ENCODE measurements around the gene SLC41A3.
A peak's percentile ranks its signal among the peaks of the same experiment; 100 is the strongest.
"Not testable (repeated sequence)": the region's sequence is repeated elsewhere in the genome, so short reads cannot be mapped to it uniquely, and the experiment has no call there.

Gene SLC41A3

GRCh38 chr3:126038791-126039190 lies 45.1 kb downstream of the SLC41A3 start:
- DNase-seq; H3K9me3 Mint-ChIP-seq; H3K4me3 Mint-ChIP-seq; H3K4me1 Mint-ChIP-seq (ENCODE audit: low read depth in 2 of 2); H3K27me3 Mint-ChIP-seq; H3K27ac Mint-ChIP-seq; ATAC-seq (replicated peaks); H3K36me3 Mint-ChIP-seq (ENCODE audit: insufficient read depth): not testable (repeated sequence)

- H3K27me3 Mint-ChIP-seq, result no peaks in the 10 kb centered on the region
- H3K36me3 Mint-ChIP-seq (ENCODE audit: insufficient read depth), result peaks cover 2% of the 10 kb centered on the region
- ATAC-seq (replicated peaks) (no peak), DNase-seq (no peak)
- H3K4me3 Mint-ChIP-seq, result no peak overlapping the region
- peaks cover 0 to 10% of the 10 kb centered on the region in 2 donors for H3K4me1 Mint-ChIP-seq (ENCODE audit: low read depth in 2 of 2)
- H3K27ac Mint-ChIP-seq, result no peak overlapping the region
- no peaks in the 10 kb centered on the region for H3K9me3 Mint-ChIP-seq
These were observed 47.8 kb downstream of the SLC41A3 start for GRCh38 chr3:126036056-126036549.

- Mint-ChIP-seq H3K27ac (no peak overlapping the region), H3K4me3 (no peak overlapping the region), H3K27me3 (no peaks in the 10 kb centered on the region), H3K4me1 (ENCODE audit: low read depth in 2 of 2) (peaks cover 0 to 10% of the 10 kb centered on the region in 2 donors), H3K9me3 (no peaks in the 10 kb centered on the region), H3K36me3 (ENCODE audit: insufficient read depth) (peaks cover 2% of the 10 kb centered on the region)
- no peak for DNase-seq
- ATAC-seq (replicated peaks), result no peak
These were observed 48.4 kb downstream of the SLC41A3 start for GRCh38 chr3:126035362-126036050.

GRCh38 chr3:126034481-126035361 lies 49.2 kb downstream of the SLC41A3 start:
- Mint-ChIP-seq H3K27me3 (no peaks in the 10 kb centered on the region), H3K4me1 (ENCODE audit: low read depth in 2 of 2) (peaks cover 0 to 10% of the 10 kb centered on the region in 2 donors), H3K4me3 (no peak overlapping the region), H3K36me3 (ENCODE audit: insufficient read depth) (peaks cover 2% of the 10 kb centered on the region), H3K27ac (peak overlapping the region in 1 of 2 donors; percentile 55), H3K9me3 (no peaks in the 10 kb centered on the region)
- no peak for DNase-seq
- ATAC-seq (replicated peaks), result no peak

DNA sequence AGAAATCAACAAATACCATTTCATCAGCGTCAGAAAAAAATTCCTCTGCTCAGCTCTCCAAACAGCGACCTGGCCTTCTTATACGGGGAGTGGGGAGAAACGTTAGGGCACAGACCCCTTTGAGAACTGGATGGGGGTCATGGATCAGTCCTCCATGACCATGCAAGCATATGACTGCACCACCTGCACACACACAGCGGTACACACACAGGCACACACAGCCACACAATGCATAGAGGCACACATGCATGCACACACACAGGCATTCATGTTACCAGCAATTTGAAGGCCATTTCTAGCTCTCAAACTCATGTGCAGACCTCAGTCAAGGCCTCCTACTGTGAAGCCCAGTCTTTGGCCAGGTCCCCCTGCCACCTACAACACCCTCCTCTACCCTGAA lies 50.2 kb downstream of the SLC41A3 start:
- H3K4me1 Mint-ChIP-seq (ENCODE audit: low read depth in 2 of 2), result peaks cover 0 to 10% of the 10 kb centered on the region in 2 donors
- ATAC-seq (replicated peaks), result no peak
- H3K9me3 Mint-ChIP-seq, result no peaks in the 10 kb centered on the region
- peak overlapping the region in 1 of 2 donors; percentile 55 for H3K27ac Mint-ChIP-seq
- no peak for DNase-seq
- no peaks in the 10 kb centered on the region for H3K27me3 Mint-ChIP-seq
- no peak overlapping the region for H3K4me3 Mint-ChIP-seq
- peaks cover 2% of the 10 kb centered on the region for H3K36me3 Mint-ChIP-seq (ENCODE audit: insufficient read depth)

DNA sequence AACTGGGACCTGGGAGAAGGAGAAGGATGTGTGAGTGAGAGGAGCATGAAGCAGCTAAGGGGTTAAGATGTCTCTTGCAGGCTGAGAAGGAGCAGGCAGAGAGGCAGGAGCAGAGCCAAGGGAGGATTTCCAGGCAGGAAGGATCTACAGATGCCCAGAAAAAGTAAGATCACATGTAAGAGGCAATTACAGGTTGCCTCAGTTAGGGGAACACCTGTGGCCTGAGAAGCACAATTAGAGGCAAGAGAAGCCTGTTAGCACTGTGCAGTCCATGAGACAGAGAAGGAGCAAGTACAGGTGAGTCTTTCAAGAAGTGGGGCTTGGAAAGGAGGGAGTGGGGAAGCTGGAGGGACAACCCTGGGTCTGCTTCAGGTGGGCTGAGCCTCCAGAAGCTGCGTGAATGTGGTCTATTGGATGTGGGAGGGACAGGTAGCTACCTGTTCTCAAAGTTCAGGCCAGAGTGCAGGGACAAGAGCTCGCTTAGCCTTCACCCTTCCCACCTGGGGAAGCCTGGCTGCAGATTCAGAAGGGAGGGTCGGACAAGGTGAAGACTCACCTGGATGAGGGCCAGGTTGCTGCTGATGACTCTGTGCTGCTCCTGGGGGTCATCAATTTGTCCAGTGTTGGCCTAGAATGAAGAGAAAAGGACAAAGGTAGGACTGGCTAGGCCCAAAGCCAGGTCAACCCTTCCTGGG lies 50.7 kb downstream of the SLC41A3 start:
- no peak overlapping the region for H3K27ac Mint-ChIP-seq
- peaks cover 2% of the 10 kb centered on the region for H3K36me3 Mint-ChIP-seq (ENCODE audit: insufficient read depth)
- no peak overlapping the region for H3K4me3 Mint-ChIP-seq
- H3K9me3 Mint-ChIP-seq, result no peaks in the 10 kb centered on the region
- no peak for ATAC-seq (replicated peaks)
- peaks cover 0 to 10% of the 10 kb centered on the region in 2 donors for H3K4me1 Mint-ChIP-seq (ENCODE audit: low read depth in 2 of 2)
- no peaks in the 10 kb centered on the region for H3K27me3 Mint-ChIP-seq
- no peak for DNase-seq

DNA sequence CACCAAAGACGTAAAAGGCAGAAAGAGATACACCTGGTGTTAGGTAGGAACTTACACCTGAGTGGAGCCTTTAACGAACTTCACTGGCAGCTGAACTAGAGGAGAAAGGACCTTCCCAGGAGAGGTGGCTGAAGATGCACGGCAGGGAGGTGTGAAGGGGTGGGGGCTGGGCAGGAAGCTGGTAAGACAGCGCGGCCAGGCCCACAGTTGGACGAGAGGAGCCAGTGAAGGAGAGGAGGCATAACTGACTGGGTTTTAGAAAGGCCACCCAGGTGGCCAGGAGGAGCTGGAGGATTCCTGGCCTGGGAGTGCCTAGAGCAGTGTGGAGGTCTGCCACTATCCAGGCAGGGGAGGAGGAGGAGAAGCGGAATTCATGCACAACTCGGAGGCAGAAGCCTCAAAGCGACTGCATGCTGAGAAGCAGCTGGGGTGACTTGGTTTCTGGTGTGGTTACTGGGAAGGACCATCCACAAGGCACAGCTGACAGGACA lies 51.9 kb downstream of the SLC41A3 start:
- ATAC-seq (replicated peaks) (no peak), DNase-seq (no peak)
- no peaks in the 10 kb centered on the region for H3K27me3 Mint-ChIP-seq
- peaks cover 3 to 13% of the 10 kb centered on the region in 2 donors for H3K4me1 Mint-ChIP-seq (ENCODE audit: low read depth in 2 of 2)
- no peaks in the 10 kb centered on the region for H3K9me3 Mint-ChIP-seq
- H3K4me3 Mint-ChIP-seq, result no peak overlapping the region
- H3K27ac Mint-ChIP-seq, result no peak overlapping the region
- H3K36me3 Mint-ChIP-seq (ENCODE audit: insufficient read depth), result peaks cover 2% of the 10 kb centered on the region

- peaks cover 2% of the 10 kb centered on the region for H3K36me3 Mint-ChIP-seq (ENCODE audit: insufficient read depth)
- no peak for ATAC-seq (replicated peaks)
- DNase-seq, result no peak
- peaks cover 16 to 27% of the 10 kb centered on the region in 2 donors for H3K4me1 Mint-ChIP-seq (ENCODE audit: low read depth in 2 of 2)
- H3K27me3 Mint-ChIP-seq, result no peaks in the 10 kb centered on the region
- no peak overlapping the region for H3K4me3 Mint-ChIP-seq
- no peak overlapping the region for H3K27ac Mint-ChIP-seq
- H3K9me3 Mint-ChIP-seq, result no peaks in the 10 kb centered on the region
These were observed 53.5 kb downstream of the SLC41A3 start for GRCh38 chr3:126030455-126030854.

GRCh38 chr3:126029241-126029640 lies 54.7 kb downstream of the SLC41A3 start:
- H3K9me3 Mint-ChIP-seq, result no peaks in the 10 kb centered on the region
- no peaks in the 10 kb centered on the region for H3K27me3 Mint-ChIP-seq
- no peak overlapping the region for H3K27ac Mint-ChIP-seq
- peaks cover 2% of the 10 kb centered on the region for H3K36me3 Mint-ChIP-seq (ENCODE audit: insufficient read depth)
- no peak overlapping the region for H3K4me3 Mint-ChIP-seq
- peaks cover 18 to 27% of the 10 kb centered on the region in 2 donors for H3K4me1 Mint-ChIP-seq (ENCODE audit: low read depth in 2 of 2)
- DNase-seq (no peak), ATAC-seq (replicated peaks) (no peak)

- Mint-ChIP-seq H3K4me3 (no peak overlapping the region), H3K9me3 (no peaks in the 10 kb centered on the region), H3K36me3 (ENCODE audit: insufficient read depth) (peaks cover 2% of the 10 kb centered on the region), H3K27ac (no peak overlapping the region), H3K27me3 (no peaks in the 10 kb centered on the region), H3K4me1 (ENCODE audit: low read depth in 2 of 2) (peaks cover 18 to 27% of the 10 kb centered on the region in 2 donors)
- DNase-seq (no peak), ATAC-seq (replicated peaks) (no peak)
These were observed 55.8 kb downstream of the SLC41A3 start for GRCh38 chr3:126028096-126028495.

- ATAC-seq (replicated peaks) (peak; percentile 14), DNase-seq (no peak)
- Mint-ChIP-seq H3K4me1 (ENCODE audit: low read depth in 2 of 2) (peaks cover 18 to 23% of the 10 kb centered on the region in 2 donors), H3K27ac (peak overlapping the region; percentile 88 to 91), H3K9me3 (no peaks in the 10 kb centered on the region), H3K27me3 (no peaks in the 10 kb centered on the region), H3K4me3 (peak overlapping the region; percentile 13 to 58), H3K36me3 (ENCODE audit: insufficient read depth) (peaks cover 2% of the 10 kb centered on the region)
These were observed 57.2 kb downstream of the SLC41A3 start for GRCh38 chr3:126026761-126027160.

DNA sequence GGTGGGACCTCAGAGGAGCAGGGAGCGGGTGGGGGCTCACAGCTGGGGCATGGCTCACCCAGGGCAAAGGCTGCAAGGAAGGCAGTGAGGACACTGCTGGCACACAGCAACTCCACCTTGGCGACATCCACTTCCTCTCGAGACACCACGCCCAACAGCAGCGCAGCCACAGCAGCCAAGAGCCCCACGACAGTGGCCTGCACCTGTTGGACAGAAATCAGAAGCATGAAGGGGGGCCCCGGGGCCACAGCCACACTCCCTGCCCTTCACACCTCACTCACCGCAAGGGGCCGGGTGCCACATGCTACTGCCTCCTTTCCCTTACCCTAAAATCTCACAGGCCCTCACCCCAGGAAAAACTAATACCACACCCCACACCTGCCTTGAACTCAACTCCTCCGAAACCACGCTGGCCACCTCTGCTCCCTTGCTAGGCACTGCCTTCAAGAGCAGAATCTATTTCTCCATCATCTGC lies 57.6 kb downstream of the SLC41A3 start:
- peak overlapping the region; percentile 13 to 58 for H3K4me3 Mint-ChIP-seq
- peaks cover 18 to 22% of the 10 kb centered on the region in 2 donors for H3K4me1 Mint-ChIP-seq (ENCODE audit: low read depth in 2 of 2)
- ATAC-seq (replicated peaks) (peak; percentile 80), DNase-seq (peak in 1 of 3 experiments; percentile 25)
- H3K27ac Mint-ChIP-seq, result peak overlapping the region; percentile 88 to 91
- H3K27me3 Mint-ChIP-seq, result no peaks in the 10 kb centered on the region
- peaks cover 1% of the 10 kb centered on the region for H3K36me3 Mint-ChIP-seq (ENCODE audit: insufficient read depth)
- no peaks in the 10 kb centered on the region for H3K9me3 Mint-ChIP-seq

DNA sequence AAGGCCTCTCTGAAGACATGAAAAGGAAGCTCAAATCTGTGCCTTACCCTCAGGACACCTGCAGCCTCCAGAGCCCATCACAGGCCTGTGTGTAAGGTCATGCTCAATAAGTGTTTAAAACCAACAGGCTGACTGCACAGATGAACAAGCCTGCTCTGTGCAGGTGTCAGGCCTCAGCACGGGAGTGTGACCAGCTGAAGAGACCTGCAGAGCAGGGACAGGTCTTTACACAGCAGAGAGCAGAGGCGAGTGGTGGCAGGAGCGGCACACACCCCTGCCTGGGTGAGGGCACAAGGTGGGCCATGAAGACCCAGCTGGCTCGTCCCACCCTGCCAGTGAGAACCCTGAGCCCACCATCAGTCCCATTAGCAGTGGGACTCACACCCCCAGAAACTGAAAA lies 58.1 kb downstream of the SLC41A3 start:
- H3K4me1 Mint-ChIP-seq (ENCODE audit: low read depth in 2 of 2), result peaks cover 18 to 22% of the 10 kb centered on the region in 2 donors
- H3K27ac Mint-ChIP-seq, result peak overlapping the region; percentile 88 to 91
- H3K9me3 Mint-ChIP-seq, result no peaks in the 10 kb centered on the region
- peak; percentile 50 for ATAC-seq (replicated peaks)
- peak overlapping the region; percentile 13 to 58 for H3K4me3 Mint-ChIP-seq
- no peaks in the 10 kb centered on the region for H3K36me3 Mint-ChIP-seq (ENCODE audit: insufficient read depth)
- DNase-seq, result no peak
- no peaks in the 10 kb centered on the region for H3K27me3 Mint-ChIP-seq
